ENCODE data around the gene UBE4A. TPM values are rescaled to one million over a fixed set of nuclear protein-coding genes. Genes with fewer than 3 reads are reported as not detected.

UBE4A gene
- total and polyA plus RNA-seq, 2 experiments from 2014 or later = 11.8 to 42.2 TPM

- no peak for TF ChIP-seq ZNF462 (CRISPR knock-in tag; IDR thresholded peaks at IDR 0.05)
- no peak for TF ChIP-seq POLR2AphosphoS5 (IDR thresholded peaks at IDR 0.05; ENCODE audit: low read depth)
- no peak for TF ChIP-seq CREB1 (CRISPR knock-in tag; IDR thresholded peaks at IDR 0.05; ENCODE audit: low read depth)
- TF ChIP-seq REST (IDR thresholded peaks at IDR 0.05; ENCODE audit: unreplicated experiment) = no peak
- no peak for TF ChIP-seq EZH2phosphoT487 (IDR thresholded peaks at IDR 0.05; ENCODE audit: unreplicated experiment)
- no peak for TF ChIP-seq ZNF114 (CRISPR knock-in tag; IDR thresholded peaks at IDR 0.05)
- TF ChIP-seq NANOG (IDR thresholded peaks at IDR 0.05; ENCODE audit: borderline replicate concordance) = no peak
- no peak for TF ChIP-seq CTCF (conservative IDR thresholded peaks at IDR 0.05; ENCODE audit: low read depth in 2 of 2)
Observed at GRCh38 chr11:118417801-118418200, 58.4 kb downstream of the UBE4A start (continued).
